Measurements from ENCODE around the gene GSC2. TPM values are rescaled to one million over a fixed set of nuclear protein-coding genes. Genes with fewer than 3 reads are reported as not detected.

The GSC2 gene
- total and polyA plus RNA-seq, 9 of the 15 experiments (the other 6 are each of a cell fraction or from before 2014, with no cell fraction given), result not detected

DNA sequence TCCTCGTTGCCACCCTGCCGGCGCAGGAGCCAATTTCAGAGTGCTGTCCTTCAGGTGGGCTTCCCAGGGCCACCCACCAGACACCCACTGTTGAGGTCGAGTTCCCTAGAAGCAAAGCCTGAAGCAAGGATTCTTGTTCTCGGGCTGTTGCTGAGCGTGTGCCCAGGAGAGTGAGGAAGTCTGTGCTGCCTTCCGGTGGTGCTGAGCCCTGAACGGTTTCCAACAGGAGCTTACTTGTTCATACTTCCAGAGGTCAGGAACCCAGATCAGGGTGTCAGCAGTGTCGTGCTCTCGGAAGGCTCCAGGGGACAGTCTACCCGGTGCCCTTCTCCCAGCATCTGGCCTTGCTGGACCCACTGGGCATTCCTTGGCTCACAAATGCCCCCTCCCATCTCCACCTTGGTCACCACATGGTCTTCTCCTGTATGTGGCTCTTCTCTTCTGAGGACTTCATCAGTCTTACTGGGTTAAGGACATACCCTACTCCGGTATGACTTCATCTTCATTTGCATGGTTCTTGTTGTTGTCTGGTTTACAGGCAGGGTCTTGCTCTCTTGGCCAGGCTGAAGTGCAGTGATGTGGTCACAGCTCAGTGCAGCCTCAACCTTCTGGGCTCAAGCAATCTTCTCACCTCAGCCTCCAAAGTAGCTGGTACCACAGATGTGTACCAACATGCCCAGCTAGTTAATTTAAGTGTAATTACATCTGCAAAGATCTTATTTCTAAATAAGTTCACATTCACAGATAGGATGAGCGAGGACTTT is 17.2 kb upstream of the GSC2 start:
- Histone ChIP-seq H3K4me1 (replicated peaks in 1 of 2; ENCODE audit: control insufficient read depth in 2 of 2, insufficient read depth in 2 of 2, low read length in 2 of 2) (peaks cover 19 to 41% of the 10 kb centered on the region in 2 experiments), H3K4me3 (no peak overlapping the region), H3K9me1 (ENCODE audit: control insufficient read depth, insufficient read depth, low read length) (peaks cover 2% of the 10 kb centered on the region), H3K27ac (ENCODE audit: extremely low read depth, low read depth, low read length) (no peak overlapping the region), H3K9ac (ENCODE audit: insufficient read depth in 1 of 2, low read depth in 2 of 2, low read length in 2 of 2) (peak overlapping the region in 1 of 2 experiments; percentile 60; a peak in 2 of 4 replicates), H2AFZ (ENCODE audit: low read depth, low read length) (no peak overlapping the region), H3K27me3 (ENCODE audit: control insufficient read depth in 2 of 2, insufficient read depth in 2 of 2, low read length in 2 of 2) (peaks cover 33 to 50% of the 10 kb centered on the region in 2 experiments), H4K20me1 (replicated peaks; ENCODE audit: control insufficient read depth, insufficient read depth, low read length) (peaks cover 9% of the 10 kb centered on the region), H3K4me2 (ENCODE audit: insufficient read depth, low read length) (no peak overlapping the region), H3K9me3 (replicated peaks; ENCODE audit: control insufficient read depth, insufficient read depth, low read depth, low read length) (peaks cover 9% of the 10 kb centered on the region), H3K36me3 (ENCODE audit: control insufficient read depth, insufficient read depth, low read length) (peaks cover 3% of the 10 kb centered on the region; the same call in 2 of the 3 replicates), H3K79me2 (ENCODE audit: control insufficient read depth, insufficient read depth, low read length) (peaks cover 20% of the 10 kb centered on the region)
- ChIA-PET POLR2A (interaction anchor here (0.6 to 4.5 kb wide), 11 partner anchors 10 to 1481 kb away, joined by 3 to 64 read pairs (median 3); partner anchors contain the start of genes ESS2 and SLC25A1), CTCF (ENCODE audit: low intra/inter-chr PET ratio) (no interaction called here)
- DNase-seq (ENCODE audit: extremely low read depth in 1 of 4, low spot score in 3 of 4) (no peak), FAIRE-seq (no peak), ATAC-seq (no peak)
- in situ Hi-C loops (cut with MboI) (no loop called here), intact Hi-C loops (cut with micrococcal nuclease) (no loop called here)
- WGBS (ENCODE audit: insufficient coverage, low coverage, missing lambda C conversion rate), result 5% methylated on average over 13 of the region's 13 CpGs
- BruUV-seq (replicated peaks), result no TSS peak
- peak; percentile 55; the same call in 1 of the 2 replicates for TF ChIP-seq E2F3 (CRISPR knock-in tag; IDR thresholded peaks at IDR 0.05)
- TF ChIP-seq ELF4 (CRISPR knock-in tag; IDR thresholded peaks at IDR 0.05), result 0 out of 2 replicates have a peak, but pooled peaks have one; percentile 34
- TF ChIP-seq KLF6 (CRISPR knock-in tag; IDR thresholded peaks at IDR 0.05; ENCODE audit: borderline replicate concordance), result no peak
- TF ChIP-seq MTF1 (CRISPR knock-in tag; IDR thresholded peaks at IDR 0.05; ENCODE audit: borderline replicate concordance), result 0 out of 2 replicates have a peak, but pooled peaks have one; percentile 55
- TF ChIP-seq HOMEZ (CRISPR knock-in tag; IDR thresholded peaks at IDR 0.05), result peak; percentile 52; the same call in 1 of the 2 replicates
- TF ChIP-seq SPI1 (IDR thresholded peaks at IDR 0.05; ENCODE audit: borderline replicate concordance, low read depth, low read length), result 0 out of 2 replicates have a peak, but pooled peaks have one; percentile 6
- TF ChIP-seq, protein P1, sequence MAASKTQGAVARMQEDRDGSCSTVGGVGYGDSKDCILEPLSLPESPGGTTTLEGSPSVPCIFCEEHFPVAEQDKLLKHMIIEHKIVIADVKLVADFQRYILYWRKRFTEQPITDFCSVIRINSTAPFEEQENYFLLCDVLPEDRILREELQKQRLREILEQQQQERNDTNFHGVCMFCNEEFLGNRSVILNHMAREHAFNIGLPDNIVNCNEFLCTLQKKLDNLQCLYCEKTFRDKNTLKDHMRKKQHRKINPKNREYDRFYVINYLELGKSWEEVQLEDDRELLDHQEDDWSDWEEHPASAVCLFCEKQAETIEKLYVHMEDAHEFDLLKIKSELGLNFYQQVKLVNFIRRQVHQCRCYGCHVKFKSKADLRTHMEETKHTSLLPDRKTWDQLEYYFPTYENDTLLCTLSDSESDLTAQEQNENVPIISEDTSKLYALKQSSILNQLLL (CRISPR knock-in tag; IDR thresholded peaks at IDR 0.05; ENCODE audit: borderline replicate concordance), result peak; percentile 71; the same call in 1 of the 2 replicates
- TF ChIP-seq TSHZ1 (CRISPR knock-in tag; IDR thresholded peaks at IDR 0.05), result no peak
- no peak for TF ChIP-seq KLF13 (tag; IDR thresholded peaks at IDR 0.05; ENCODE audit: borderline replicate concordance, low read depth)
- 0 out of 4 replicates have a peak, but pooled peaks of 1 of the 2 experiments have one; percentile 16 for TF ChIP-seq MAZ (CRISPR knock-in tag; conservative IDR thresholded peaks at IDR 0.05 in 1 of 2, IDR thresholded peaks at IDR 0.05 in 1 of 2)
- TF ChIP-seq ZNF696 (CRISPR knock-in tag; conservative IDR thresholded peaks at IDR 0.05), result 0 out of 2 replicates have a peak, but pooled peaks have one; percentile 23
- 0 out of 4 replicates have a peak, but pooled peaks of 1 of the 2 experiments have one; percentile 53 for TF ChIP-seq MLX (CRISPR knock-in tag; conservative IDR thresholded peaks at IDR 0.05)

Measured in K562 (cell line).